Measurements from ENCODE around the gene SERPINB6.

The SERPINB6 gene

GRCh38 chr6:2956930-2957685 lies 14.3 kb downstream of the SERPINB6 start:
- H3K4me3 ChIP-seq (ENCODE audit: low read length), result no peak overlapping the region
- DNase-seq (ENCODE audit: low read depth), result no peak
- TF ChIP-seq, protein P1, sequence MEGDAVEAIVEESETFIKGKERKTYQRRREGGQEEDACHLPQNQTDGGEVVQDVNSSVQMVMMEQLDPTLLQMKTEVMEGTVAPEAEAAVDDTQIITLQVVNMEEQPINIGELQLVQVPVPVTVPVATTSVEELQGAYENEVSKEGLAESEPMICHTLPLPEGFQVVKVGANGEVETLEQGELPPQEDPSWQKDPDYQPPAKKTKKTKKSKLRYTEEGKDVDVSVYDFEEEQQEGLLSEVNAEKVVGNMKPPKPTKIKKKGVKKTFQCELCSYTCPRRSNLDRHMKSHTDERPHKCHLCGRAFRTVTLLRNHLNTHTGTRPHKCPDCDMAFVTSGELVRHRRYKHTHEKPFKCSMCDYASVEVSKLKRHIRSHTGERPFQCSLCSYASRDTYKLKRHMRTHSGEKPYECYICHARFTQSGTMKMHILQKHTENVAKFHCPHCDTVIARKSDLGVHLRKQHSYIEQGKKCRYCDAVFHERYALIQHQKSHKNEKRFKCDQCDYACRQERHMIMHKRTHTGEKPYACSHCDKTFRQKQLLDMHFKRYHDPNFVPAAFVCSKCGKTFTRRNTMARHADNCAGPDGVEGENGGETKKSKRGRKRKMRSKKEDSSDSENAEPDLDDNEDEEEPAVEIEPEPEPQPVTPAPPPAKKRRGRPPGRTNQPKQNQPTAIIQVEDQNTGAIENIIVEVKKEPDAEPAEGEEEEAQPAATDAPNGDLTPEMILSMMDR (conservative IDR thresholded peaks at IDR 0.05; ENCODE audit: low read depth, low read length), result no peak

GRCh38 chr6:2953098-2953497 lies 18.3 kb downstream of the SERPINB6 start:
- DNase-seq (ENCODE audit: low read depth), result no peak
- peak overlapping the region; percentile 16 for H3K4me3 ChIP-seq (ENCODE audit: low read length)
- TF ChIP-seq, protein P1 (conservative IDR thresholded peaks at IDR 0.05; ENCODE audit: low read depth, low read length), result no peak

DNA sequence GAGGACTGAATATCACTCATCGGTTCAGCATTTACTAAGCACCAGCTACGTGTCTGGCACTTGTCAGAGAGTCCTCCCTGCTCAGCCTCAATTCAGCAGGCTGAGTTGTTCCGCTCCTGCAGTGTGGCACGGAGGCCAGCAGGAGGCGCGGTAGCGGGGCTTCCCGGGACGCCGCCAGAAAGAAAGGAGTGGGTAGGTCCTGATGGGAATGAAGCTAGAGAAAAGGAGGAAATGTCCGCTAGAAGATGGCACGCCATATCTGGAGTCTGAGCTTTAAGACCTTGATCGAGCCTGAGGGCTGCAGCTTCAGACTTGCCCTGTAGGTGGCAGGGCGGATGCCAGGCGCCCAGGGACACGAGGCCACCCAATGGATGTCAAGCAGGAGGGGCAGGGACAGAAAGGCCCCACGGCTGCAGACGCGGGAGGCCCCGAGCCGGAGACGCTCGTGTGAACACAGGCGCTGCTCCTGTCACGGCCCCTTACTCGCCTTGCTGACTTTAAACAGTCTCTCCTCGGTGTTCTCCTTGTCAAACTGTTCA lies 18.7 kb downstream of the SERPINB6 start:
- H3K4me3 ChIP-seq (ENCODE audit: low read length), result peak overlapping the region; percentile 16
- DNase-seq (ENCODE audit: low read depth), result peak; percentile 74
- TF ChIP-seq, protein P1 (conservative IDR thresholded peaks at IDR 0.05; ENCODE audit: low read depth, low read length), result peak; percentile 99

DNA sequence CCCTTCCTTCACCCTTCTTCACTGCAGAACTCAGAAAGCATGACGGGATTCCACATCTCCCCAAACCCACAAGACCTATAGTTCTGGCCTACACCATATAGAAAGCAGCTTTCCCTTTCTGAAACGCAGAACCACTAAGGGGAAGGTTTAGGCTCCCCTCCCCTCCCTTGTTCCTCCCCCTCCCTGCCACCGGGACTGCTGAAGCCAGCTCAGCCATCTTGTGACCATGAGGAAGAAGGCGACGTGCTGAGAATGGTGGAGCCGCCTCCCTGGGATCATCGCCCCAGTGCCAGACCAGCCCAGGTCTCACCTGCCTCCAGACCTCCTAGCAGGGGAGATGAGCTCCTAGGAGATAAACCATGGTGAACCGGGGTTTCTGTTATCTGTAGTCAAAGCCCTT lies 19.6 kb downstream of the SERPINB6 start:
- TF ChIP-seq, protein P1 (conservative IDR thresholded peaks at IDR 0.05; ENCODE audit: low read depth, low read length), result no peak
- DNase-seq (ENCODE audit: low read depth), result no peak
- no peak overlapping the region for H3K4me3 ChIP-seq (ENCODE audit: low read length)

DNA sequence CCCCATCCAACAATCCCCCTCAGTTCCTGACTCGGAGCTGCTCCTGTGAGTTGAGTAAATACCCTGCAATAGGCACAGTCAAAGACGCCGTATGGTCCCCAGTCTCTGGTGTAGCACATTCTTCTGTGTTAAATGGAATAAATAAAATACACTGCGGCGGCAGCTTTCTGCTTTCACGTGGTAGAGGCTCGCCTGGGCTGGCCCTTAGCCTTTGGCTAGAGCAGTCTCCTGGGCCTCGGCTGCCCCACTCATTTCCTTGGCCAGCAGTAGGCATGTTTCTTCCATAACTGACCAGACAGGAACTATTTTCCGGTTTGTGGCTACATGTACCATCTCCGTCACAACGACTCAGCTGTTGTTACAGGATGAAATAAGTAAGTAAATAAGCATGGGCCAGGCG lies 20.7 kb downstream of the SERPINB6 start:
- DNase-seq (ENCODE audit: low read depth), result no peak
- TF ChIP-seq, protein P1 (conservative IDR thresholded peaks at IDR 0.05; ENCODE audit: low read depth, low read length), result no peak
- no peak overlapping the region for H3K4me3 ChIP-seq (ENCODE audit: low read length)

- no peak overlapping the region for H3K4me3 ChIP-seq (ENCODE audit: low read length)
- TF ChIP-seq, protein P1 (conservative IDR thresholded peaks at IDR 0.05; ENCODE audit: low read depth, low read length), result no peak
- no peak for DNase-seq (ENCODE audit: low read depth)
These were observed 21.8 kb downstream of the SERPINB6 start for GRCh38 chr6:2949536-2950083.

- DNase-seq (ENCODE audit: low read depth), result no peak
- TF ChIP-seq, protein P1 (conservative IDR thresholded peaks at IDR 0.05; ENCODE audit: low read depth, low read length), result no peak
- no peak overlapping the region for H3K4me3 ChIP-seq (ENCODE audit: low read length)
These were observed 22.2 kb downstream of the SERPINB6 start for GRCh38 chr6:2949121-2949520.
